Right lobe of liver (tissue), 4 donors: Measurements from ENCODE around the gene VPS33A.

Experiments
- CTCF ChIP-seq, 4 donors: fragments of 200-600 bp in 3 of 4; fragments of 450-650 bp in 1 of 4; IDR thresholded peaks; one replicate each; pipeline versions ENCODE4 v1.5.1 to v1.8.0; 2016 to 2022; ENCODE audit warnings: antibody characterized with exemption in 4 of 4, mild to moderate bottlenecking in 2 of 4
- POLR2A ChIP-seq: fragments of 450-650 bp; IDR thresholded peaks from one replicate; pipeline ENCODE4 v1.6.1; 2017; ENCODE audit warnings: antibody characterized with exemption, mild to moderate bottlenecking
- donor health status: DM: no; HTN: no; CAD: no.
- donor health status: DM: no; HTN: no; CAD: no.
- donor health status: DM: no; HTN: yes; CAD: no.

- no peak for TF ChIP-seq CTCF (IDR thresholded peaks at IDR 0.05)
- no peak for TF ChIP-seq POLR2A
Observed at GRCh38 chr12:122265886-122266229, 436 bp downstream of the VPS33A start.
